ENCODE data around the gene GADD45G.

The GADD45G gene

GRCh38 chr9:89592963-89593726, 11.7 kb upstream of the GADD45G start:
- DNase-seq: no peak

GRCh38 chr9:89593727-89594427, 10.9 kb upstream of the GADD45G start:
- DNase-seq: no peak

GRCh38 chr9:89594811-89595550, 9.8 kb upstream of the GADD45G start:
- no peak for DNase-seq

- no peak for DNase-seq
Observed at GRCh38 chr9:89595646-89596045, 9.2 kb upstream of the GADD45G start.

GRCh38 chr9:89596937-89597555, 7.8 kb upstream of the GADD45G start:
- DNase-seq: no peak

GRCh38 chr9:89597711-89598362, 7.0 kb upstream of the GADD45G start:
- peak; percentile 19 for DNase-seq

GRCh38 chr9:89598363-89598713, 6.5 kb upstream of the GADD45G start:
- DNase-seq: no peak

- no peak for DNase-seq
Observed at GRCh38 chr9:89598926-89599325, 5.9 kb upstream of the GADD45G start.

GRCh38 chr9:89600831-89601230, 4.0 kb upstream of the GADD45G start:
- DNase-seq: no peak

GRCh38 chr9:89601306-89601705, 3.5 kb upstream of the GADD45G start:
- no peak for DNase-seq

GRCh38 chr9:89601856-89602562, 2.8 kb upstream of the GADD45G start:
- DNase-seq: no peak

GRCh38 chr9:89602978-89603766, 1.6 kb upstream of the GADD45G start:
- DNase-seq: peak; percentile 96

- DNase-seq: peak; percentile 87
Observed at GRCh38 chr9:89603767-89604665, 796 bp upstream of the GADD45G start.

- DNase-seq: no peak
Observed at GRCh38 chr9:89605465-89606048, 745 bp downstream of the GADD45G start.

- no peak for DNase-seq
Observed at GRCh38 chr9:89606049-89606623, 1.3 kb downstream of the GADD45G start.

- peak; percentile 15 for DNase-seq
Observed at GRCh38 chr9:89606624-89607311, 2.0 kb downstream of the GADD45G start.

- DNase-seq: peak; percentile 47
Observed at GRCh38 chr9:89608641-89609335, 4.0 kb downstream of the GADD45G start.

GRCh38 chr9:89609426-89610006, 4.7 kb downstream of the GADD45G start:
- no peak for DNase-seq
